NCI-H69 (cell line): ENCODE results near the gene CHL1.
A peak's percentile ranks its signal among the peaks of the same experiment; 100 is the strongest.

Experiments used
- DNase-seq: peaks from one replicate; lab custom pipeline; 2025; lab: John Stamatoyannopoulos, UW

The CHL1 gene

DNA sequence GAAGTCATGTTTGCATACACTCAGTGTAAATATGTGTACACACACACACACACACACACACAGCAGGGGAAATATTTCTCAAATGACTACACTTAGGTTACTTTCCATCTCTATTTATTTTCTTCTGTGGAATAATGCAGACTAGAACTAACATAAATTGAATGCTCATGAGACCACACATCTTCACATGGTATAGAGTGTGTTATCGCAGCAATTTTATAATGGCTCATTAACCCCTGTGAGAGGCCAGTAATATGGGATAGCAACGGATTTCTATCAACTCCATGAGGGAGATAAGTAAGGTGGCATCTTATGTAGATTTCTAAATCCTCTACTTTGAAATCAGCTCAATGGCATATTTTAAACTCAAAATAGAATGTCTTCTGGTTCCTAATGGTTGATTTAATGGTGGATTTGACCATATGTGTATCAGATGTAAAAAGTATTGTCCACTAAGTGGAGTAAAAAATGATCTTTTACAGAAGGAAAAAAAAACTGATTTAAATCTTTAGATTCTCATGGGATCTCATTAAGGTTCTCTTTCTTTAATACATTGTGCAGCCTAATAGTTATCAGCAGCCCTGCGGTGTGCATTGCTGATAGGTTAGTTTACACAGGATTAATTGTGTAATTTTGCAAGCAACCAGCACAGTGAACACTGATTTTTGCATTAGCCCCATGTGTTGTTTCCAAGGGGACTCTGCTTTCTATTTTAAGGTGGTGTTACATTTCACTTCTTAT, 32.0 kb downstream of the CHL1 start:
- no peak for DNase-seq

DNA sequence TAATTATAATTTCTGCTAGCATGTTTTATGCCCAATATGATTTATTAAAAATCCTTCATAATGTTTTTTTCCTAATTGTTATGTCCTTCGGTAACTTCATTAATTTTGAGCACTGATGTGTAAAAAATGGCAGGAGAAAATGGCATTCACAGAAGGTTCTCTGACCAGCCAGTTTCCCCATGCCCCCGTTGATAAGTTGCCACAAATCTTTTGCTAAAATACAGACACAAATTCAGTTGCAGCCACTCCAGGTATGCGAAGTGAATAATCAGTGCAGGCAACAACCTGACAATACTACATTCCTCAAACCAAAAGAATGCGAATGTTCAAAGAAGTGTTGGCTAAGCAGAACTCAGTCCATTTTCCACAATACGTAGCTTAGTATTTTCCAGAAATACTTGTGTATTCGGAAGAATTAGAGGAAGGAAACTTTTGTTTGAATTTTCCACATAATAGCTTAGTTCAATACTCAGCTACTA, 32.7 kb downstream of the CHL1 start:
- DNase-seq, result no peak

DNA sequence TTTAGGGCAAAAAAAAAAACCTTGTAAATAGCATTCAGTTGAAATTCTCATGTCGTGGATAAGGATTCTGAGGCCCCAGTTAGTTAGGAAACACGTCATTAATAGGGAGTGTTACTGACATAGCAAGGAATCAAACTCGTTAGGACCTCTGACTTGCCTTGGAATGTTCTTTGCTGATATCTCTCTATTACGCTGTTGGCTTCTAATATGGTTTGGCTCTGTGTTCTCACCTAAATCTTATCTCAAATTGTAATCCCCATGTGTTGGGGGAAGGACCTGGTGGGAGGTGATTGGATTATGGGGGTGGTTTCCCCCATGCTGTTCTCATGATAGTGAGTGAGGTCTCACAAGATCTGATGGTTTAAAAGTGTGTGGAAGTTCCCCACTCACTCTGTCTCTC, 40.3 kb downstream of the CHL1 start:
- no peak for DNase-seq

DNA sequence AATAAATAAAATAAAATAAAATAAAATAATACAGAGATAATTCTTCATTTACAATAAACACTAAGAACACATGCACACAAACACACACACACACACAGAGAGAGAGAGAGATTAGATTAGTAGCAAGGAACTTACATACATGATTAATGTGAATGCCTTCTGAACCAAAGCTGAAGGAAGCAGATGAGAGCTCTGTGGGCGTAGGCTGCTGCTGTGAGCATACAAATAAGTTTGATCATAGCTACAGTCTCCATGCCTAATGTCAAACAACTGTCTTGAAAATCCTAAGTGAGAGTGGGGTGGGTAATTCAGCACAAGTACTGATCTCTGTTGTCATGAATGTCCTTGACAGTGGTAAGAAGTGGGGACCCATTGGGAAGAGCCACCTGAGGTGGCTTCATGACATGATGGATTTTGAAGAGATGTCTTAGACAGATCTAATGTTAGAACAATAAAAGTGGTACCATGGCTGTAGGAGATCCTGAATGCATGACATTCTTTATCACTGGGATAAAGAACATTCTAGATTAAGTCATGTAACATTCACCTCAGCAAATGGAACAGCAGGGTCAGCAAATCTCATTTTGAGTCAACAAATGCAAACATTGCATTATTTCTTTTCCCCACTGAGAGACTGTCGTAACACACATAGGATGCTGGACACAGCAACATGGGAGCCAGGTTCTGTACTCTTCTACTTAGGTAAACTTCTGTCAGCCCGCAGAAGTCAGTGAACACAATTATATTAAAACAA, 46.2 kb downstream of the CHL1 start:
- DNase-seq, result no peak

DNA sequence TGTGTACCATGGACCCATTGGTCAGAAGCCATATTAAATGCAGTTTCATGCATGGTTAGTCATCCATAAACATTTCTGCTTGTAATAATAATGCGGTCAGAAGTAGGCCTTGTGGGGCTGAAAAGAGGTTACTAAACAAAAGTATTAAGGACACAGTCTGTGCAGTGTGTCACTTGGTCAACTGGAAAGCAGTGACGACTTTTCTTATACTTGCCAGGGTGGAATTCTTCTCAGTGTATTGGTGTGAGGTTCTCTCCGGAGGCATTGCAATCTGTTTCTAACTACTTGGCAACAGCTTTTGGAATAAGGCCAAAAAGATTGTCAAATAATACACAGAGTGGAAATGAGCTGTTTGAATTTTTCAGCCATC, 46.8 kb downstream of the CHL1 start:
- peak; percentile 53 for DNase-seq

DNA sequence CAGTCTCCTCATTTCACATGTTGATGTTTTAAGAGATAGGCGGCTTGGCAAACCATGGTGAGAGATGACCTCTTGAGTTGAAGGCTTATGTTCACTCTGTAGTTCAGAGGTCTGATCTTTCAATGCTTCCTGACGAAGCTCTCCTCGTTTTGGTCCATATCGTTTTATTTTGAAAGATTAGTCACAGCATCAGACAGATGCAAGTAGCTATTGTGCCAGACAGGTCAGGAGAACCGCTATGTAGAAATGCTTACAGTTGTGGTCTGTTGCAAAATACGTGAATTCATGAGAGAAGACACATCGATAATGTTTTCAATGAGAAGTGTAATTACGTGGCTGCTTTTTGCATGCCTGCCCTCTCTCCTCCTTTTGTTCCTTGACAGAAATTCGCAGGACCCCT, 47.5 kb downstream of the CHL1 start:
- no peak for DNase-seq

DNA sequence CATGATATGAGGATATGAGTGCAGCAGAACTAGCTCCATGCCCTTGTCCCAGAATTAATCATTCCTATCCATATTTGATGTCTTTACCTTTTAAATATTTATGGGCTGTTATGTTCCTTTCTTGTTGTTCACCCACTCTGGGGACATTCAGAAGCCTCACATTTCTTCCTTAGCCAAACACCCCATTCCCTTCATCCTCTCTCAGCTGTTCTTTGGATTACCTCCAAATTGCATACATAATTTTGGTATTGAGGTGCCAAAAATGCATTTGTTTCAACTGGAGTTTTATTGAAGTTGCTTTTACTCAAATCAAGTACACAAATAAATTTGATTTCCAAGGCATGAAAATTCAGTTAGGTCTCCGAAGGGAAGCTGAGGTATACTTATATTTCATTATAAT, 51.4 kb downstream of the CHL1 start:
- DNase-seq, result no peak

DNA sequence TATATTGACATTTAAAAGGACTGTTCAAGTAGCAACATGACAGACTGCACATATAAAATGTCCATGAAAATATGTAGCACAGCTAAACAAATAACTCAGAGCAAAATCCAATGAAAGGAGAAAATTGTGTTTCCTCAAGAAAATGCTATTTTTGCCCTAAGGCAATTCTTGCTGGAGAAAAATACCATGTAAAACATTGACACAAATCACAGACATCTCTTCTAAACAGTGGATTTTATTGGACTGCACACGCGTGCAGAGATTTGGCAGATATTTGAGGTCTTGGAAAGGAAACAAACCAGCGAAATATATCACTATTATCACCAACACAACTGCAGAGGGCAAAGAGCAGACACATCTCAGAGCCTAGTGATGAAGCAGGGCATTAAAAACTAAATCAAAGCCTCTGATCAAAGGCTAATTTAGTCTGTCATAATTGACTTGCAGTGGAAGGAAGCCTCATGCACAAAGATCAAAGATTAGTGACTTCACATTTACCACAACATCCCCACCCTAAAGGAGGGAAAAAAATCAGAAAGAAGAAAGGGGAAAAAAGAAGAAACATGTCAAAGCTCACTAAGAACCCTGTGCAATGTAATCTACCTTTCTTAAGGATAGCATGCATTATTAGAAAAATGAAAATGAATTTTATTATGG, 52.4 kb downstream of the CHL1 start:
- no peak for DNase-seq

DNA sequence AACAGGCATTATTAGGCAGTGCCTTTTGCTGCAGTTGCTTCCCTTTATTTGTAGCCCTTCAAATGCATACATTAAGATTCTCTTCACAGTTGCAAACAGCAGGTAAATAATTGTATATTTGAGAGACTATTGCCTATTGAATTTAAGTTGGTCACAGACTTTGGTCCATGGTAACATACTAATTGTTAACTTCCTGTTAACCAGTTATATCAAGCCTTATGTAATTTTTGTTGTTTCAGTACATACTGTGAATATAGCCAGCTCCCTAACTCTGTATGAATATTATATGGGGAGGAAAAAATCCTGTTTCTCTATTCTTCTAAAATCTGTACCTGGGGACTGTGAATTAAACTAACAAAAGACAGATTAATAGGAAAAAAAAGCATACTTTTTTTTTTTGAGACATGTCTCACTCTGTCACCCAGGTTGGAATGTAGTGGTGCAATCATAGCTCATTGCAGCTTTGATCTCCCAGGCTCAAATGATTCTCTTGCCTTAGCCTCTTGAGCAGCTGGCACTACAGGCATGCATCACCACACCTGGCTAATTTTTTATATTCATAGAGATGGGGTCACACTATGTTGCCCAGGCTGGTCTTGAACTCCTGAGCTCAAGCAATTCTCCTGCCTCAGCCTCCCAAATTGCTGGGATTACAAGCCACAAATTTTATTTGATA, 53.2 kb downstream of the CHL1 start:
- DNase-seq, result no peak

DNA sequence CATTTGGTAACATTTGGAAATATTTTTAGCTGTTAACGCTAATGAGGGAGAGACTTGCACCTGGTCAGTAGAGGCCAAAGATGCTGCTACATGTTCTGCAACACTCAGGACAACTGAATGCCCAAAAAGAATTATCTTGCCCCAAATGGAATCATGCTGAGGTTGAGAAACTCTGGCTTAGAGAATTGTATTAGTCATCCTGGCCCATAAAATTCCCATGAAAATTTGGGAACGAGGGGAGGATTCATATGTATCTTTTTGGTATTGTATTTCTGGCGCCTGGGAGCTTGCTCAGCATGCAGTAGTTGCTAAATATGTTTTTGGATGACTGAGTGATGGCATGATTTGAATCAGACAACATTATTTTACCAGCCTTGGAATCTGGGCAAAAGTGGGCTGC, 59.9 kb downstream of the CHL1 start:
- no peak for DNase-seq

DNA sequence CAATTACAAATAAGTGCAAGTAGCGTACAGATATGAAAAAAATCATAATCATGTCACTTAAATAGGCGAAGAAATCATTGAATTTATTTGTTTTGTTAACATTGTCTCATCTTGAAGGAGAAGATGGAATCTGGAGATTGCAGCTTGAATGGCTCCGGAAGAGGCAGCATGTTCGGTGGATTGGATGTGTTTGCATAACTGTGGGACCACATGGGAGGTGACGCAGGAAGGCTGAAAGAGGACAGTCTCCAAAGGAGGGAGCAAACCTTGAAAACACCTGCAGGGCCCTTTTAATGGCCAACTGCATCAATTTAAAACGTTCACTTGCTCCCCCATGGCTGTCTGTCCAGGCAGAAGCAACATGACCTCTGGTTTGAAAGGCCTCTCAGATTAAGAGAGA, 61.3 kb downstream of the CHL1 start:
- DNase-seq, result no peak

DNA sequence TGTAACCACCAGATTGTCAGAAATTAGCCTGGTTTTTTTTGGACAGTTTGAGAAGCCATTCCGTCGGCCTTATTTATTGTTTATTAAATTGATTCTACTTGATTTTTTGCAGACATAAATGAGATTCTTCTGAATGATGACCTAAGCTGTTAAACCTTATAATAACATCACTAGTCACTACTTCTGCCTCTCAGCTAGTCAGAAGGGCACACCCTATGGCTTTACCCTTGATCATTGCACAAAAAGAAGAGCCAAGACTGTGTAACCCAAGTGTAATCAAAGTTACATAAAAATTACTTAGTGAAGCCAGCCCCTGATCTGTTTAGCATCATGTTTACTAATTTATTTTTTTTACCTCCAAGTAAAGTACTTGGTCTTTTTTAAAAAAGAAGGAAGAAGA, 64.3 kb downstream of the CHL1 start:
- no peak for DNase-seq

DNA sequence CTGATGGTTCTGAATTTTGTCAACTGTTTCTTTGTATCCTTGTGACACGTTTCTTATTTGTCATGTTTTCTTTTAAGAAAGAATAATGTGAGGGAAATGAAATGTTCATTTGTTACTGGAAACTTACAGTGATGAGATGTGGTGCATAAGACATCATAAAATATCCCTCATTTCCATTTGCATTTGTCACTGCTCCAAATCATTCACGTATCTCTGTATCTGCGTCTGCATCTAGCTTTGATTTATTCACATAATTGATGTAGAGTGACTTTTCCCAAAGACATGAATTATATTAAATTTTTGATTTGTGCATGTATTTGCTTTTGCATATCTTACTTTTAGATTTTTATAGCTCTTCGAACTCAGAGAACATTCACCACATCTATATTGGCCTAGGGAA, 66.8 kb downstream of the CHL1 start:
- DNase-seq, result no peak

DNA sequence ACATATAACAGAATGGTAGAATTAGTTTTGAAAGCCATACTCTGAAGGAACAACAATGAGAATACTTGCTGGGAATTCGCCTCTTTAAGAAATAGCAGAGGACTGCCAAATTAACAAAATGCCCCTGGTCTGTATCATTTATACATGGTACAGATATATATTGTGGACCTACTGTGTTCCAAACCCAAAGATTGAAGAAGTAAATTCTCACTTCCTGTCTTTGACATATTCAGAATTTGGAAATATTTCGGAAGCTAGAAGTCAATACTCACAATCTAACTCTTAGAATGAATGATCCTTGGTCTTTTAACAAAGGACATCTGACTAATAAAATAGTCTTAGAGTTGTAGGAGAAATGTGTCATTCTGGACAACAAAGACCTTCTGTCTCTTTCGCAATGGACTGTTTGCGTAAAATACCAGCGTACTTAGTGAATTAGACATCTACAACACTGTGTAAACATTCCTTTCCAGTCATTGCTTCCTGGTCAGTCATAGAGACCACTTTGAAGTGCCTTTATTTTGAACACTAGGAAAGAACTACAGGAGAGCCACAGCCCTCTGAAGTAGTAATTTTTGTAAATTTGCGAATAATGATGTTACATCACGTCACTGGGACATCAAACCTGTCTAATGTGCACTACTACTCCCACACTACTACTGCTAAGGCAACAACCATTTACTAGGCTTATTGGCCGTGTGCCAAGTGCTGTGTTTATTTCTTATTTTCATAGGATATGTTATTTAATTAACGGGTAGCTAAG, 68.0 kb downstream of the CHL1 start:
- peak; percentile 15 for DNase-seq

DNA sequence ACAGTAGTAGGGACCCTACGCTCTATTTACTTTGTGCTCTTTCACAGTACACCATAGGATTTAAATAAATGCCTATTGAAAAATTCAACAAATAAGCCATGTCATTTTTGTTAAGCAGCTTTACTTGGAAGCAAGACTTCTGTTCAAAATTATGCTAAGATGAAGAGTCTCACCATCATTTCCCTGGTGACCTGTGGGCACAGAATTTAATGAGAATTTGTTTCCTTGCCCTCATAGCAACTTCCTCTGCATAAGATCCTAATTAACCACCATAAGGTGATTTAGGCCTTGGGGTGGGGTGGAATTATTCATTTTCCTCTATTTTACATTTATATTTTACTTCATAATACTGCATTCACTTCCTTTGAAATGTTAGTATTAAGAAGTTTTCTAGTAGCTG, 70.5 kb downstream of the CHL1 start:
- no peak for DNase-seq

DNA sequence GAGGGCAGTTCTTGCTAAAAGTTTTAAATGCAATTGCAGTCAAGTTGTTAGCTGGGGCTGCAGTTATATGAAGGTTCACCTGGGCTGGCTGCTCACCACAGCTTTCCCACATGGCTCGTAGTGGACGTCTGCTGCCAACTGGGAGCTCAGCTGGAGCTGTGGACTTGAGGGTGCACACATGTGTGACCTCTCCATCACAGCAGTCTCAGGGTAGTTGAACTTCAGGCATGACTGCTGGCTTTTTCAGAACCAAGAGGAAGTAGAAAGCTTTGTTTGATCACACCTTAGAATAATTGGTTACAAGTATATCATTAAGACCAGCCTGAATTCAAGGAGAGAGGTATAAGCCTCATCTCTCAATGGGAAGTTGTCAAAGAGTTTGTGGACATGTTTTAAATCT, 74.1 kb downstream of the CHL1 start:
- no peak for DNase-seq

DNA sequence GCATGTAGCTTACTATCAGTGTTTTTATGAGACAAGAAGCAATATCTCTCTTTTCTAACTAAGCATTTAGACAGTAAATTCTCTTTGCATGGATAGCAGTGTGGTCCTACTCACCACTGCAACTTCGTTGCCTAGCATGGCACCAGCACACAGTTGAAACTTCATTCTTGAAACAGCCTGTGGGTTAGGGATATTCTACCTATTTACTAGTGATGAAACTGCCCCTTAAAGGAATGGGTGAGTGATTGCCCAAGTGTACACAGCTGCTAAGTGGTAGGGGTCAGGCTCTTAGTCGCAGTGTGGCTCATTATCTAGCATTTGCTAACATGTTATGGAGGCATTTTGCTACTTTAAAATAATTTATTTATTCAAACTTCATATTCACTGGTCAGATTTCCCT, 78.4 kb downstream of the CHL1 start:
- DNase-seq, result no peak

DNA sequence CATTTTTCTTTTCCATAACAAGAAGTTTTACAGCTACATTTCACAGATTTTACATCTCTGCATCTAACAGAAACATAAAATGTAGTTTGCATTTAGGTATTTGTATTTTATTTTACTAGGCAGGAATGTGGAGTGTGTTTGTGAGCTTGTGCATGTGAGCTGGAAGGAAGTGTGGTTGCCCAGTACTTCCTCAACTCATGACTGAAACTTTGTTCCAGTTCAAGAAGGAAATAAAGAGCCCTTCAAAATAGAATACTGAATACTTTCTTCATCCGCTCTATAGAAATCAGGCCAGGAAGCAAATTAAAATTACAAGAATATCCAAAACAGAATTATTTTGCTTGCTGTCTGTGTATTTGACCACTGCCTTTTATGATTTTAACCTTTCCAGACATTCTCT, 81.3 kb downstream of the CHL1 start:
- no peak for DNase-seq

DNA sequence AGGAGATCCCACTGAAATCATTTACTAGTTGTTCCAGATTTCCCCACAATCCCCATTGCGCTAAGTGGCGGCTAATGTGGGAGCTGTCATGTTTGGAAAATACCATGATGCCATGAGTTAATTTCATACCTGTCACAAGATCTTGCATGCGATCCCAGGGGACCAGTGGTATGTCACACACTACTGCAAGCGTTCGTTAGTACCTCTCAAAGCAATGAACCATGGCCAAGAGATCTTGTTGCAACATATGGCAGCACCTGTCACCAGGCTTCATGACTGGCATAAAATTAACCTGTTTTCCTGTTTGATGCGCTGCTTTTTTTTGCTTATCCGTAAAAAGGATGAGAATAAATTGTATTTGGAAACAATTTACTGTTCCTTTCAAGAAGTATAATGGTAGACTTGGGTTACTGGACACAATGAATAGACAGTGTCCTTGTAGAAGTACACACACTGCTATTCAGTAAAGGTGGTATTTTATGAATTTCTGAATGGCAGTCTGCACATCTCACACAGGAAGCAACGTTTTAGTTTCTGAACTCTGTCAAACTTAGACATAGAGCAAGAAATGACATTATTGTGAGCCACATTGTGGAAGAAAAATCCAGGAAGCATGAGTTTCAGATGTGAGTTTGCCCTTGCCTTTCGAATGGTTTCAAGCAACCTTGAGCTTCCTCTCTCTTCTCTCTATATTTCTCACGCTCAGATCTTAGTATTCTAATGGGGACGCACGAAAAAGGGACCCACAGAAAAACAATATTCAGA, 81.9 kb downstream of the CHL1 start:
- peak; percentile 47 for DNase-seq

DNA sequence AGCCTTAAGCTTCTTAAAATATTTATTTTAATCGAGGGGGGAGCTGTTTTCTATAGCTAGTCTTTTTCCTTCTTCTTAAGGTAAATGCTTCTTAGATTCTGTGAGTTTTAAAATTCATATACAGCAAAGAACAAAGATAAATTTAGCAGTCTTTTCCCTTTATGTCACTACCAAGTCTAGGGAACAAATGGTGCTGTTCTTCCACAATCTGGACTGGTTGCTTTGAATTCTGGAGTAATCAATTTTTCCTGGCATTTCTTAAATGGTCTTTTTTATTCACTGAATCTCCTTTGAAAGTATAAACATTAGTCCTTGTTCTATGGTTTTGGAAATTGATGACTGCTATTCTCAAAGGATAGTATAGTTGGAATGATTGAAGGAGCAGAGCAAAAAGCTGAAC, 82.8 kb downstream of the CHL1 start:
- DNase-seq, result no peak

DNA sequence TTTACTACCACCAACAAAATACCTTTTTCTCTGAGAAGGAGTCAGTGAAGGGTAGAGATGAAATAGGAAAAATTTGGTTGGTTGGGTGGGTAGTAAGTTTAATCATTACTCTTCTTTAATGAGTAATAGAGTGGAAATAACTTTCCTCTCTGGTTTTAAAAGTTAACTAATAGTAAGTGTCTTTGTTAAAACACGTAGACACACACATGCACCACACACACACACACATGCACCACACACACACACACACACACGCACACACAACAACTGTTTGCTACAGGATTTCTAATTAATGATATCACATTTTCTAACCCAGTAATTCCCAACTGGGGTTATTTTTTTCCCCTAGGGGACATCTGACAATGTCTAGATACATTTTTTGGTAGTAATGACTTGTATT, 84.1 kb downstream of the CHL1 start:
- no peak for DNase-seq
